GM12878 (cell line): ENCODE results near the gene SFR1. TPM values are rescaled to one million over a fixed set of nuclear protein-coding genes. Genes with fewer than 3 reads are reported as not detected.
A peak's percentile ranks its signal among the peaks of the same experiment; 100 is the strongest.

Experiments used
- ATAC-seq: fragments of 200-7000 bp; cut with Tn5 transposase; 3 replicates; pipeline ENCODE4 v1.9.1; 2020; ENCODE audit warnings: mild to moderate bottlenecking, moderate library complexity
- BruUV-seq: library from RNA; stranded (reverse); fragments of 400-500 nt; replicated peaks from 2 replicates; lab custom pipeline; 2021; lab: Mats Ljungman, UMichigan
- CTCF ChIA-PET: fragments of 300-600 bp; sonication (Branson Sonifier 250); formaldehyde crosslinking; extraction: SDS; loops from one replicate; lab custom pipeline; 2021; ENCODE audit warnings: inconsistent platforms; lab: Yijun Ruan, JAX
- POLR2A ChIA-PET: fragments of 350-600 bp; formaldehyde crosslinking; extraction: SDS; loops from one replicate; lab custom pipeline; 2021; ENCODE audit warnings: inconsistent platforms; lab: Charles Lee
- RAD21 ChIA-PET: fragments of 300-600 bp; sonication (Branson Sonifier 250); formaldehyde crosslinking; loops from one replicate; lab custom pipeline; 2023; ENCODE audit warnings: antibody characterized with exemption; ENCODE audit not compliant: unreplicated experiment; lab: Charles Lee
- SMC1A ChIA-PET: fragments of 300-600 bp; sonication (Branson Sonifier 250); formaldehyde crosslinking; loops from one replicate; lab custom pipeline; 2023; ENCODE audit not compliant: unreplicated experiment, uncharacterized antibody; lab: Charles Lee
- DNase-seq: peaks from one replicate; pipeline ENCODE4 v3.0.0-alpha.2; 2011; ENCODE audit warnings: low read depth, low spot score
- FAIRE-seq: peaks from 3 replicates; lab custom pipeline; 2011; peaks lifted over from hg19 to GRCh38; lab: Jason Lieb, UNC
- H2AFZ ChIP-seq: 2 replicates; pipeline ENCODE4 v1.6.0; 2011; ENCODE audit warnings: low read depth, low read length, control low read depth; ENCODE audit not compliant: control insufficient read depth
- H3K27ac ChIP-seq: 2 replicates; pipeline ENCODE4 v1.5.1; 2011; ENCODE audit warnings: control low read depth; ENCODE audit not compliant: control insufficient read depth, insufficient read depth
- H3K27me3 ChIP-seq, 2 experiments: replicated peaks in 1 of 2; 2 replicates each; pipeline versions ENCODE4 v1.6.0 to v1.6.1; 2011; ENCODE audit warnings: low read length in 1 of 2; ENCODE audit not compliant: control insufficient read depth in 2 of 2, insufficient read depth in 2 of 2
- H3K36me3 ChIP-seq, 2 experiments: 2 replicates each; pipeline ENCODE4 v1.5.1; 2011; ENCODE audit warnings: low read length in 1 of 2; ENCODE audit not compliant: control insufficient read depth in 2 of 2, insufficient read depth in 2 of 2
- H3K4me1 ChIP-seq: 2 replicates; pipeline ENCODE4 v1.6.1; 2011; ENCODE audit warnings: mild to moderate bottlenecking, low read length, moderate library complexity, mixed read lengths; ENCODE audit not compliant: control insufficient read depth, insufficient read depth
- H3K4me2 ChIP-seq: 2 replicates; pipeline ENCODE4 v1.6.0; 2011; ENCODE audit warnings: control low read depth; ENCODE audit not compliant: control insufficient read depth, insufficient read depth
- H3K4me3 ChIP-seq: fragments of 200-600 bp; sonication (generic); 2 replicates; pipeline ENCODE4 v1.5.1; 2016
- H3K79me2 ChIP-seq: 2 replicates; pipeline ENCODE4 v1.6.0; 2011; ENCODE audit warnings: low read length; ENCODE audit not compliant: control insufficient read depth, insufficient read depth
- H3K9ac ChIP-seq: 2 replicates; pipeline ENCODE4 v1.8.0; 2011; ENCODE audit warnings: low read length, control low read depth, mixed read lengths; ENCODE audit not compliant: control insufficient read depth, insufficient read depth
- H3K9me3 ChIP-seq: replicated peaks from 3 replicates; pipeline ENCODE4 v1.5.1; 2011; ENCODE audit warnings: mild to moderate bottlenecking, low read length; ENCODE audit not compliant: control insufficient read depth, insufficient read depth
- H4K20me1 ChIP-seq: 2 replicates; pipeline ENCODE4 v1.6.0; 2011; ENCODE audit not compliant: control insufficient read depth, insufficient read depth
- ATF3 ChIP-seq: IDR thresholded peaks from 2 replicates; pipeline ENCODE4 v1.6.1; 2011; ENCODE audit warnings: low read depth, mild to moderate bottlenecking, low read length, moderate library complexity, borderline replicate concordance; ENCODE audit errors: extremely low read depth
- ATF7 ChIP-seq: fragments of 450-650 bp; IDR thresholded peaks from 2 replicates; pipeline ENCODE4 v1.6.1; 2016; ENCODE audit warnings: low read depth, mild to moderate bottlenecking
- CHD1 ChIP-seq: IDR thresholded peaks from 2 replicates; pipeline ENCODE4 v1.6.1; 2012; ENCODE audit warnings: low read depth, low read length, improper control_type of control experiment
- CUX1 ChIP-seq: IDR thresholded peaks from 2 replicates; pipeline ENCODE4 v1.6.1; 2012; ENCODE audit warnings: improper control_type of control experiment, low read depth, low read length; ENCODE audit not compliant: insufficient replicate concordance
- REST ChIP-seq: IDR thresholded peaks from 2 replicates; pipeline ENCODE4 v1.6.1; 2012; ENCODE audit warnings: mild to moderate bottlenecking, low read depth, low read length
- SMC3 ChIP-seq: IDR thresholded peaks from 2 replicates; pipeline ENCODE4 v1.6.1; 2011; ENCODE audit warnings: low read length, improper control_type of control experiment, borderline replicate concordance
- WGBS: methylation state at CpG from one replicate; pipeline ENCODE4 v1.1.6; 2016; ENCODE audit warnings: low lambda C conversion rate; ENCODE audit not compliant: insufficient replicate concordance, insufficient coverage; ENCODE audit errors: missing lambda C conversion rate; 5-methylcytosine and 5-hydroxymethylcytosine counted together
- in situ Hi-C: fragments of 300-500 bp; cut with MboI; formaldehyde crosslinking; loops from 9 replicates; pipeline ENCODE4 v1.14.3; 2018; ENCODE audit warnings: mixed read lengths
- intact Hi-C: fragments of 100-400 bp; cut with micrococcal nuclease; formaldehyde crosslinking; loops from one replicate; pipeline ENCODE4 v1.14.2; 2022; ENCODE audit not compliant: unreplicated experiment
- polyA plus RNA-seq, 11 experiments: library from polyadenylated mRNA; depleted of rRNA in 4 of 11; unstranded in 6 of 11; stranded (reverse) in 5 of 11; fragments of >200 nt; fragmentation: Nextera tagmentation in 4 of 11; fragmentation: Illumina TruSeq in 1 of 11; extraction: Ambion mirVana in 4 of 11; extraction: Trizol in 1 of 11; gene quantifications; 1 replicate in 1 of 11; 2 replicates in 10 of 11; pipeline versions ENCODE4 v1.2.1 to v1.2.3, GENCODE V29; 2011 to 2016; ENCODE audit warnings: inconsistent platforms in 2 of 11, missing spikeins in 2 of 11, low read depth in 1 of 11
- total RNA-seq, 4 experiments: library from RNA; depleted of rRNA in 3 of 4; stranded (reverse); fragments of >200 nt in 3 of 4; fragmentation: Illumina TruSeq in 1 of 4; extraction: Trizol in 1 of 4; gene quantifications; 2 replicates each; pipeline versions ENCODE4 v1.2.1 to v1.2.3, GENCODE V29; 2013 to 2021
- TF ChIP-seq, protein P1 (sequence below): fragments of 450-650 bp; IDR thresholded peaks from 2 replicates; pipeline ENCODE4 v1.6.1; 2018; ENCODE audit warnings: borderline replicate concordance, mild to moderate bottlenecking; ENCODE audit not compliant: partially characterized antibody

The SFR1 gene
- total and polyA plus RNA-seq, 10 of the 15 experiments (the other 5 are each of a cell fraction or from before 2014, with no cell fraction given) = 6.9 to 31.5 (median 14.9) TPM

DNA sequence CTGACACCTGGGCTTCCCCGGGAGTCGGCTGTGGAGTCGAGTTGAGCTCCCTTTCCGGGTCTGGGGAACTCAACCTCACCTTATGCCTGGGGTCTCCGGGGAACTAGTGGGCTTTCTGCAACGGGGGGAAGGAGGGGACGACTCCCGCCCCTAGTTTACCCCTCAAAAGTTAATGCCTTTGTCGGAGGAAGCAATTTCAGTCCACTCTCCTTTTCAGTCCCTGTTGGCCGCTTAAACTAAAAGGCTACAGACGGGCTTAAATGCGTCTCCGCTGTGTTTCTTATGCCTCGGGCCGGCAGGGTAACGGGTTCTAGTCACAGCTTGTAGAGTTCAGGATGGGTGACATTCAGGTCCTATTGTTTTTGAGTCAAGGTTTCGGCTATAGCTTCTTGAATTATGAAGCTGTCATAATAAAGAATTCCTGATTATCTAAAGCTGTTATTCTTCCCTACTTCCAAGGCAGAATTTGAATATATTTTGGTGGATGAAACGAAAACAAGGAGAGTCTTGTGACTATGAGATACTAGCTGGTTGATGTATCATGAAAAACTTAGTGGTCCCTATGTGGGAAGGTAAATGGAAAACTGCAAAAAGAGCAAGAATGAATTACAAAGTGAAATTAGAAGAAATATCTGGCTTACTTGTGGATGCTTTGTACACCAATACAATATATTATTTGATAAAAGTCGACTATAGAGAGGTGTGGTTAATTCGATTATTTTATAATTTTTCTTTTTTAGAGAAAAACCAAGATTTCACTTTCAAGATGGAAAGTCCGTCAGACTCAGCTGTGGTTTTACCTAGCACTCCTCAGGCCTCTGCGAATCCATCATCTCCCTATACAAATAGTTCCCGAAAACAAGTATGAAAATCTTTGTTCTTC is 495 bp downstream of the SFR1 start:
- in situ Hi-C loops (loop anchor here (5.0 kb wide), 1 partner anchor 155 kb away; the partner anchor contains the start of gene SLK), intact Hi-C loops (loop anchor here (5.0 to 10.0 kb wide), 5 partner anchors 140 to 428 kb away; partner anchors contain the start of genes CFAP58, GSTO2 and STN1)
- peak; percentile 7 for ATAC-seq
- peaks cover 11% of the 10 kb centered on the region; the same call in 1 of the 2 replicates for H3K4me1 ChIP-seq
- BruUV-seq = TSS peak; percentile 85
- SMC1A ChIA-PET = interaction anchor here (0.6 to 6.3 kb wide), 44 partner anchors 10 to 426 kb away, joined by 3 to 58 read pairs (median 5); partner anchors contain the start of gene SLK
- peak overlapping the region; percentile 96 for H3K9ac ChIP-seq
- DNase-seq = no peak
- no peaks in the 10 kb centered on the region for H3K36me3 ChIP-seq
- WGBS = 10% methylated on average over 23 of the region's 23 CpGs
- H3K27ac ChIP-seq = peak overlapping the region; percentile 94
- H3K4me2 ChIP-seq = peak overlapping the region; percentile 78
- peak; percentile 74 for FAIRE-seq
- H3K9me3 ChIP-seq = no peaks in the 10 kb centered on the region
- POLR2A ChIA-PET = interaction anchor here (1.0 to 4.3 kb wide), 15 partner anchors 10 to 431 kb away, joined by 3 to 36 read pairs (median 7); partner anchors contain the start of genes GSTO1 and ITPRIP
- peak overlapping the region; percentile 80 for H2AFZ ChIP-seq
- peaks cover 8% of the 10 kb centered on the region; the same call in 1 of the 2 replicates for H3K79me2 ChIP-seq
- RAD21 ChIA-PET = interaction anchor here (0.7 to 6.2 kb wide), 32 partner anchors 9 to 345 kb away, joined by 3 to 46 read pairs (median 5); partner anchors contain the start of gene STN1
- H3K4me3 ChIP-seq = peak overlapping the region; percentile 98
- no peaks in the 10 kb centered on the region for H3K27me3 ChIP-seq
- H4K20me1 ChIP-seq = no peaks in the 10 kb centered on the region
- CTCF ChIA-PET = interaction anchor here (0.7 to 9.4 kb wide), 36 partner anchors 9 to 669 kb away, joined by 3 to 151 read pairs (median 5); no protein-coding TSS in a partner anchor
- TF ChIP-seq CHD1 = peak; percentile 80; the same call in 1 of the 2 replicates
- TF ChIP-seq, protein P1, sequence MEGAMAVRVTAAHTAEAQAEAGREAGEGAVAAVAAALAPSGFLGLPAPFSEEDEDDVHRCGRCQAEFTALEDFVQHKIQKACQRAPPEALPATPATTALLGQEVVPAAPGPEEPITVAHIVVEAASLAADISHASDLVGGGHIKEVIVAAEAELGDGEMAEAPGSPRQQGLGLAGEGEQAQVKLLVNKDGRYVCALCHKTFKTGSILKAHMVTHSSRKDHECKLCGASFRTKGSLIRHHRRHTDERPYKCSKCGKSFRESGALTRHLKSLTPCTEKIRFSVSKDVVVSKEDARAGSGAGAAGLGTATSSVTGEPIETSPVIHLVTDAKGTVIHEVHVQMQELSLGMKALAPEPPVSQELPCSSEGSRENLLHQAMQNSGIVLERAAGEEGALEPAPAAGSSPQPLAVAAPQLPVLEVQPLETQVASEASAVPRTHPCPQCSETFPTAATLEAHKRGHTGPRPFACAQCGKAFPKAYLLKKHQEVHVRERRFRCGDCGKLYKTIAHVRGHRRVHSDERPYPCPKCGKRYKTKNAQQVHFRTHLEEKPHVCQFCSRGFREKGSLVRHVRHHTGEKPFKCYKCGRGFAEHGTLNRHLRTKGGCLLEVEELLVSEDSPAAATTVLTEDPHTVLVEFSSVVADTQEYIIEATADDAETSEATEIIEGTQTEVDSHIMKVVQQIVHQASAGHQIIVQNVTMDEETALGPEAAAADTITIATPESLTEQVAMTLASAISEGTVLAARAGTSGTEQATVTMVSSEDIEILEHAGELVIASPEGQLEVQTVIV = no peak
- TF ChIP-seq SMC3 = 0 out of 2 replicates have a peak, but pooled peaks have one; percentile 3
- no peak for TF ChIP-seq CUX1
- TF ChIP-seq ATF3 = no peak
- TF ChIP-seq REST = no peak
- TF ChIP-seq ATF7 = peak; percentile 74
